Adrenal gland (tissue), 12 donors: ENCODE measurements around the gene MTIF2. TPM values are rescaled to one million over a fixed set of nuclear protein-coding genes. Genes with fewer than 3 reads are reported as not detected.
A peak's percentile ranks its signal among the peaks of the same experiment; 100 is the strongest.
"Not testable (repeated sequence)": the region's sequence is repeated elsewhere in the genome, so short reads cannot be mapped to it uniquely, and the experiment has no call there.

Experiments used
- DNase-seq, 7 donors: peaks; one replicate each; pipeline ENCODE4 v3.0.0-alpha.2; 2019 to 2020
- H3K27ac ChIP-seq, 5 donors: fragments of 200-600 bp; sonication (generic) in 4 of 5; 1 replicate in 3 of 5; 2 replicates in 2 of 5; pipeline versions ENCODE4 v1.5.1 to v1.8.0; 2016 to 2020; ENCODE audit warnings: mild to moderate bottlenecking in 1 of 5
- H3K27me3 ChIP-seq: fragments of 200-600 bp; 2 replicates; pipeline ENCODE4 v1.8.0; 2021
- H3K36me3 ChIP-seq, 2 donors: fragments of 200-600 bp; replicated peaks in 1 of 2; 1 replicate in 1 of 2; 2 replicates in 1 of 2; pipeline versions ENCODE4 v1.5.1 to v1.8.0; 2018 to 2022
- H3K4me1 ChIP-seq, 2 donors: fragments of 200-600 bp; replicated peaks in 1 of 2; 1 replicate in 1 of 2; 2 replicates in 1 of 2; pipeline versions ENCODE4 v1.5.1 to v1.8.0; 2018 to 2021
- H3K4me3 ChIP-seq, 4 donors: fragments of 200-600 bp; sonication (generic) in 3 of 4; one replicate each; pipeline ENCODE4 v1.5.1; 2016 to 2018
- H3K9me3 ChIP-seq, 3 donors: fragments of 200-600 bp; sonication (generic) in 1 of 3; replicated peaks in 1 of 3; 1 replicate in 2 of 3; 2 replicates in 1 of 3; pipeline versions ENCODE4 v1.5.1 to v1.8.0; 2016 to 2021
- CTCF ChIP-seq, 6 experiments: fragments of 450-650 bp in 4 of 6; fragments of 200-600 bp in 2 of 6; sonication (generic) in 1 of 6; IDR thresholded peaks; 1 replicate in 5 of 6; 2 replicates in 1 of 6; pipeline versions ENCODE4 v1.5.1 to v1.8.0; 2016 to 2021; ENCODE audit warnings: antibody characterized with exemption in 6 of 6, mild to moderate bottlenecking in 2 of 6, moderate library complexity in 1 of 6
- POLR2A ChIP-seq, 2 donors: fragments of 450-650 bp; IDR thresholded peaks; one replicate each; pipeline ENCODE4 v1.6.1; 2017; ENCODE audit warnings: antibody characterized with exemption in 2 of 2, mild to moderate bottlenecking in 2 of 2, moderate library complexity in 1 of 2
- WGBS, 4 donors: extraction: QIAGEN DNeasy Blood & Tissue Kit in 2 of 4; methylation state at CpG; one replicate each; pipeline versions ENCODE4 v1.1.5 to v1.1.7; 2013 to 2017; 5-methylcytosine and 5-hydroxymethylcytosine counted together
- intact Hi-C, 2 donors: fragments of 100-400 bp; cut with DNase I; formaldehyde crosslinking; loops; one replicate each; pipeline versions ENCODE4 v1.14.1 to v1.15.0; 2022 to 2023
- polyA plus RNA-seq, 3 donors: library from polyadenylated mRNA; stranded (reverse); fragments of 200-250 nt in 2 of 3; fragments of 350-450 nt in 1 of 3; fragmentation: Illumina TruSeq in 1 of 3; extraction: RNeasy Lipid Tissue Mini Kit (QIAGEN cat#74804) in 1 of 3; gene quantifications; one replicate each; pipeline ENCODE4 v1.2.3, GENCODE V29; 2013 to 2014
- total RNA-seq, 9 donors: library from RNA; depleted of rRNA in 4 of 9; stranded (reverse); fragments of >200 nt in 4 of 9; fragments of 120-200 nt in 1 of 9; fragmentation: NEBNext Ultra II Directional in 1 of 9; extraction: Animal tissue kit (Norgen Biotek cat#: 25700) in 1 of 9; gene quantifications; one replicate each; pipeline versions ENCODE4 v1.1.0 to v1.2.4, GENCODE V29; 2013 to 2023
- donor health status: healthy with polysubstance abuse.
- donor health status: Bipolar disorder and iron deficiency.
- donor health status: DM: yes; HTN: yes; CAD: no.
- donor health status: DM: no; HTN: no; CAD: no.
- donor health status: DM: no; HTN: no; CAD: no.
- donor health status: DM: yes; HTN: yes; CAD: no.

Gene MTIF2
- total and polyA plus RNA-seq, 12 donors = 18.2 to 47.4 (median 29.5) TPM

- Histone ChIP-seq H3K36me3 (no peaks in the 10 kb centered on the region), H3K27ac (no peak overlapping the region), H3K4me3 (no peak overlapping the region), H3K27me3 (no peaks in the 10 kb centered on the region), H3K9me3 (no peaks in the 10 kb centered on the region), H3K4me1 (peaks cover 0 to 6% of the 10 kb centered on the region in 2 donors)
- TF ChIP-seq CTCF (IDR thresholded peaks at IDR 0.05) (no peak), POLR2A (IDR thresholded peaks at IDR 0.05) (no peak)
- DNase-seq = no peak
- intact Hi-C loops = no loop called here
- 87 to 89% (median 88%) methylated on average over 3 of the region's 3 CpGs for WGBS, 4 donors
These were observed 8.3 kb upstream of the MTIF2 start for GRCh38 chr2:55277310-55277709.

- 84 to 93% (median 87%) methylated on average over 2 of the region's 2 CpGs for WGBS, 4 donors
- intact Hi-C loops, H3K36me3 ChIP-seq: not testable (repeated sequence)
These were observed 5.3 kb upstream of the MTIF2 start for GRCh38 chr2:55274346-55274745.

GRCh38 chr2:55269645-55269990 is 587 bp upstream of the MTIF2 start:
- no peaks in the 10 kb centered on the region for H3K9me3 ChIP-seq
- peak overlapping the region in 4 of 5 donors; percentile 60 to 89 (median 74) for H3K27ac ChIP-seq
- peaks cover 0 to 18% of the 10 kb centered on the region in 2 donors for H3K36me3 ChIP-seq
- intact Hi-C loops = loop anchor here in 1 of 2 donors (10.0 kb wide), 1 partner anchor 155 kb away; no protein-coding TSS in a partner anchor
- H3K4me3 ChIP-seq = peak overlapping the region in 3 of 4 donors; percentile 44 to 82 (median 81)
- peaks cover 7 to 17% of the 10 kb centered on the region in 2 donors for H3K4me1 ChIP-seq
- TF ChIP-seq POLR2A (IDR thresholded peaks at IDR 0.05) (no peak), CTCF (IDR thresholded peaks at IDR 0.05) (no peak)
- WGBS, 4 donors = 44 to 51% (median 49%) methylated on average over 7 of the region's 7 CpGs
- no peaks in the 10 kb centered on the region for H3K27me3 ChIP-seq
- no peak for DNase-seq

More at GRCh38 chr2:55274346-55274745, 5.3 kb upstream of the MTIF2 start:
- not testable (repeated sequence) for DNase-seq, H3K27me3 ChIP-seq, H3K9me3 ChIP-seq, H3K4me1 ChIP-seq, H3K4me3 ChIP-seq, H3K27ac ChIP-seq

- DNase-seq = no peak
- whole genome bisulfite sequencing, 4 donors = 12 to 14% (median 13%) methylated on average over 13 of the region's 13 CpGs
- H3K27ac ChIP-seq = peak overlapping the region in 4 of 5 donors; percentile 60 to 94 (median 88)
- H3K4me3 ChIP-seq = peak overlapping the region; percentile 7 to 82 (median 70)
- H3K4me1 ChIP-seq = peaks cover 7 to 17% of the 10 kb centered on the region in 2 donors
- peaks cover 0 to 28% of the 10 kb centered on the region in 2 donors for H3K36me3 ChIP-seq
- no peaks in the 10 kb centered on the region for H3K9me3 ChIP-seq
- TF ChIP-seq CTCF (IDR thresholded peaks at IDR 0.05) (no peak), POLR2A (IDR thresholded peaks at IDR 0.05) (no peak)
- intact Hi-C loops = loop anchor here in 1 of 2 donors (10.0 kb wide), 1 partner anchor 156 kb away; no protein-coding TSS in a partner anchor
- no peaks in the 10 kb centered on the region for H3K27me3 ChIP-seq
These were observed 634 bp downstream of the MTIF2 start for GRCh38 chr2:55268288-55268906.

GRCh38 chr2:55259586-55259985 is 9.4 kb downstream of the MTIF2 start:
- H3K9me3 ChIP-seq, DNase-seq, H3K27ac ChIP-seq, H3K4me1 ChIP-seq, intact Hi-C loops, H3K4me3 ChIP-seq, H3K27me3 ChIP-seq: not testable (repeated sequence)
- WGBS, 4 donors = 80 to 90% (median 89%) methylated on average over 3 of the region's 3 CpGs
- H3K36me3 ChIP-seq = peaks cover 0 to 69% of the 10 kb centered on the region in 2 donors
